Suprapubic skin (tissue), 4 donors: ENCODE data around the gene SAC3D1.

ENCODE experiments used
- POLR2A ChIP-seq, 2 donors: fragments of 450-650 bp; IDR thresholded peaks; one replicate each; pipeline ENCODE4 v1.6.1; 2017; ENCODE audit warnings: antibody characterized with exemption in 2 of 2, mild to moderate bottlenecking in 2 of 2, moderate library complexity in 2 of 2
- POLR2AphosphoS5 ChIP-seq, 3 donors: sonication (generic); formaldehyde crosslinking; IDR thresholded peaks; one replicate each; pipeline ENCODE4 v1.6.1; 2017; ENCODE audit warnings: antibody characterized with exemption in 3 of 3
- TF ChIP-seq, protein P1 (sequence below), 2 donors: fragments of 200-600 bp in 1 of 2; fragments of 450-650 bp in 1 of 2; sonication (generic) in 1 of 2; IDR thresholded peaks; one replicate each; pipeline ENCODE4 v1.5.1; 2016 to 2019; ENCODE audit warnings: antibody characterized with exemption in 2 of 2, mild to moderate bottlenecking in 1 of 2, moderate library complexity in 1 of 2

DNA sequence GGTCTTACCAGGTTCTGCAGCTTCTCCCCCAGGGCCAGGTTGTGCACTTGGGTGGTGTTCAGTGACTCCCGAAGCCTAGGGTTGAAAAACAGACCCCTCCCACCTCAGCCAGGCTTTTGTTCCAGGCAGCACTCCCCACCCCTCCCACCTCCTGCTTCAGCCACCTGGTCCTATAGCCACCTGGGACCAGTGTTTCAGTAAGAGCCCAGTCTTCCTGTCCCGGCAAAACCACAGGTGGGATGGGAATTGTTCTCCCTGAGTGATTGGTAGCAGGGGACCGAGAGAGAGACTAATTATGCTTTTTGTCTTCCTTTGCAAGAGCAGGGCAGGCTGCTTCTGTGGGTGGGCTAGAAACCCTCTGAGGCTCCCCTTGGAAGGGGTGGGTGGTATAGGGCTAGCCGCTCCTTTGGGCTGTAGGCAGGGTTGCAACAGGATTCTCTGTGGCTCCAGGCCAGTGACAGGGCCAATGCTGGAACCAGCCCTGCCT, 25.8 kb downstream of the SAC3D1 start:
- TF ChIP-seq, protein P1, sequence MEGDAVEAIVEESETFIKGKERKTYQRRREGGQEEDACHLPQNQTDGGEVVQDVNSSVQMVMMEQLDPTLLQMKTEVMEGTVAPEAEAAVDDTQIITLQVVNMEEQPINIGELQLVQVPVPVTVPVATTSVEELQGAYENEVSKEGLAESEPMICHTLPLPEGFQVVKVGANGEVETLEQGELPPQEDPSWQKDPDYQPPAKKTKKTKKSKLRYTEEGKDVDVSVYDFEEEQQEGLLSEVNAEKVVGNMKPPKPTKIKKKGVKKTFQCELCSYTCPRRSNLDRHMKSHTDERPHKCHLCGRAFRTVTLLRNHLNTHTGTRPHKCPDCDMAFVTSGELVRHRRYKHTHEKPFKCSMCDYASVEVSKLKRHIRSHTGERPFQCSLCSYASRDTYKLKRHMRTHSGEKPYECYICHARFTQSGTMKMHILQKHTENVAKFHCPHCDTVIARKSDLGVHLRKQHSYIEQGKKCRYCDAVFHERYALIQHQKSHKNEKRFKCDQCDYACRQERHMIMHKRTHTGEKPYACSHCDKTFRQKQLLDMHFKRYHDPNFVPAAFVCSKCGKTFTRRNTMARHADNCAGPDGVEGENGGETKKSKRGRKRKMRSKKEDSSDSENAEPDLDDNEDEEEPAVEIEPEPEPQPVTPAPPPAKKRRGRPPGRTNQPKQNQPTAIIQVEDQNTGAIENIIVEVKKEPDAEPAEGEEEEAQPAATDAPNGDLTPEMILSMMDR (IDR thresholded peaks at IDR 0.05) = no peak
- no peak for TF ChIP-seq POLR2A (IDR thresholded peaks at IDR 0.05)
- TF ChIP-seq POLR2AphosphoS5 (IDR thresholded peaks at IDR 0.05) = no peak
